Measurements from ENCODE around the gene FAM219A.

- TF ChIP-seq POLR2A (IDR thresholded peaks at IDR 0.05; ENCODE audit: extremely low read depth, insufficient read length) (no peak), CTCF (IDR thresholded peaks at IDR 0.05; ENCODE audit: low read depth, low read length) (no peak)
Observed at GRCh38 chr9:34505370-34506120, 47.2 kb upstream of the FAM219A start.
